Measurements from ENCODE around the gene PRDM5. TPM values are rescaled to one million over a fixed set of nuclear protein-coding genes. Genes with fewer than 3 reads are reported as not detected.

The PRDM5 gene
- total RNA-seq (2021), result 6.6 and 7.1 TPM in 2 replicates
- percentile 55 among the genes with signal in this experiment for Bru-seq, nascent RNA
- percentile 50 among the genes with signal in this experiment for BruChase-seq, experiment 1, labeled RNA remaining after a 2-hour chase
- BruChase-seq, experiment 2, labeled RNA remaining after a 6-hour chase, result percentile 40 among the genes with signal in this experiment
- long read RNA-seq, full-length matches to known transcripts, result 1 of 10 reads
- long read RNA-seq, partial matches to known transcripts, result 2 of 10 reads
- long read RNA-seq, other reads (novel, unspliced or antisense), result 7 of 10 reads

- ChIA-PET POLR2A (ENCODE audit: low non-redundant PET) (interaction anchor here (0.8 kb wide), 1 partner anchor 1178 kb away, joined by 3 read pairs; no protein-coding TSS in a partner anchor), CTCF (no interaction called here)
- DNase-seq (ENCODE audit: low spot score), result peak; percentile 56
- TF ChIP-seq CTCF (conservative IDR thresholded peaks at IDR 0.05; ENCODE audit: low read depth, low read length), result no peak
- no peak for TF ChIP-seq EZH2 (IDR thresholded peaks at IDR 0.05; ENCODE audit: borderline replicate concordance, low read depth, low read length, poor library complexity, severe bottlenecking)
- no TSS peak for BruUV-seq (replicated peaks)
- Histone ChIP-seq H3K4me3 (ENCODE audit: low read depth, low read length, poor library complexity, severe bottlenecking) (peak within 1 kb of the TSS; percentile 65), H3K4me1 (ENCODE audit: insufficient read depth, low read length, poor library complexity, severe bottlenecking) (no peaks in the 10 kb centered on the region), H3K9me3 (ENCODE audit: low read depth, low read length, poor library complexity, severe bottlenecking) (no peaks in the 10 kb centered on the region), H3K27ac (ENCODE audit: low read depth, low read length, poor library complexity, severe bottlenecking) (peak within 1 kb of the TSS; percentile 51), H3K27me3 (replicated peaks; ENCODE audit: insufficient read depth, low read depth, low read length, poor library complexity) (no peaks in the 10 kb centered on the region), H3K36me3 (ENCODE audit: insufficient read depth, low read length, poor library complexity, severe bottlenecking) (no peaks in the 10 kb centered on the region)
- intact Hi-C loops (cut with micrococcal nuclease; ENCODE audit: unreplicated experiment), result no loop called here
Measured at GRCh38 chr4:120922381-120923206, at the start of gene PRDM5. Gene PRDM5 (minus strand): TSS chr4:120922726. CDS start chr4:120922608, 118 bp downstream.

GRCh38 chr4:120971884-120972283 is 49.4 kb upstream of the PRDM5 start:
- CTCF ChIA-PET, result no interaction called here

GRCh38 chr4:120965938-120966337 is 43.4 kb upstream of the PRDM5 start:
- Histone ChIP-seq H3K9me3 (ENCODE audit: low read depth, low read length, poor library complexity, severe bottlenecking) (no peaks in the 10 kb centered on the region), H3K27ac (ENCODE audit: low read depth, low read length, poor library complexity, severe bottlenecking) (no peak overlapping the region), H3K4me3 (ENCODE audit: low read depth, low read length, poor library complexity, severe bottlenecking) (no peak overlapping the region), H3K4me1 (ENCODE audit: insufficient read depth, low read length, poor library complexity, severe bottlenecking) (no peaks in the 10 kb centered on the region), H3K27me3 (replicated peaks; ENCODE audit: insufficient read depth, low read depth, low read length, poor library complexity) (no peaks in the 10 kb centered on the region), H3K36me3 (ENCODE audit: insufficient read depth, low read length, poor library complexity, severe bottlenecking) (no peaks in the 10 kb centered on the region)
- no peak for TF ChIP-seq EZH2 (IDR thresholded peaks at IDR 0.05; ENCODE audit: borderline replicate concordance, low read depth, low read length, poor library complexity, severe bottlenecking)
- TF ChIP-seq CTCF (conservative IDR thresholded peaks at IDR 0.05; ENCODE audit: low read depth, low read length), result no peak
- CTCF ChIA-PET, result no interaction called here
- no TSS peak for BruUV-seq (replicated peaks)
- POLR2A ChIA-PET (ENCODE audit: low non-redundant PET), result no interaction called here
- intact Hi-C loops (cut with micrococcal nuclease; ENCODE audit: unreplicated experiment), result no loop called here
- no peak for DNase-seq (ENCODE audit: low spot score)

More at GRCh38 chr4:120971884-120972283, 49.4 kb upstream of the PRDM5 start:
- Histone ChIP-seq H3K27me3 (replicated peaks; ENCODE audit: insufficient read depth, low read depth, low read length, poor library complexity) (no peaks in the 10 kb centered on the region), H3K36me3 (ENCODE audit: insufficient read depth, low read length, poor library complexity, severe bottlenecking) (no peaks in the 10 kb centered on the region), H3K9me3 (ENCODE audit: low read depth, low read length, poor library complexity, severe bottlenecking) (no peaks in the 10 kb centered on the region), H3K27ac (ENCODE audit: low read depth, low read length, poor library complexity, severe bottlenecking) (no peak overlapping the region), H3K4me1 (ENCODE audit: insufficient read depth, low read length, poor library complexity, severe bottlenecking) (no peaks in the 10 kb centered on the region), H3K4me3 (ENCODE audit: low read depth, low read length, poor library complexity, severe bottlenecking) (no peak overlapping the region)
- DNase-seq (ENCODE audit: low spot score), result no peak
- TF ChIP-seq EZH2 (IDR thresholded peaks at IDR 0.05; ENCODE audit: borderline replicate concordance, low read depth, low read length, poor library complexity, severe bottlenecking) (no peak), CTCF (conservative IDR thresholded peaks at IDR 0.05; ENCODE audit: low read depth, low read length) (no peak)
- intact Hi-C loops (cut with micrococcal nuclease; ENCODE audit: unreplicated experiment), result no loop called here
- POLR2A ChIA-PET (ENCODE audit: low non-redundant PET), result no interaction called here
- BruUV-seq (replicated peaks), result no TSS peak

Data from A673 (cell line).